NCI-H526 (cell line): ENCODE results near the gene BRPF3.

Experiments
- DNase-seq, 2 experiments: peaks; one replicate each; lab custom pipeline; 2025; lab: John Stamatoyannopoulos, UW

BRPF3 gene

DNA sequence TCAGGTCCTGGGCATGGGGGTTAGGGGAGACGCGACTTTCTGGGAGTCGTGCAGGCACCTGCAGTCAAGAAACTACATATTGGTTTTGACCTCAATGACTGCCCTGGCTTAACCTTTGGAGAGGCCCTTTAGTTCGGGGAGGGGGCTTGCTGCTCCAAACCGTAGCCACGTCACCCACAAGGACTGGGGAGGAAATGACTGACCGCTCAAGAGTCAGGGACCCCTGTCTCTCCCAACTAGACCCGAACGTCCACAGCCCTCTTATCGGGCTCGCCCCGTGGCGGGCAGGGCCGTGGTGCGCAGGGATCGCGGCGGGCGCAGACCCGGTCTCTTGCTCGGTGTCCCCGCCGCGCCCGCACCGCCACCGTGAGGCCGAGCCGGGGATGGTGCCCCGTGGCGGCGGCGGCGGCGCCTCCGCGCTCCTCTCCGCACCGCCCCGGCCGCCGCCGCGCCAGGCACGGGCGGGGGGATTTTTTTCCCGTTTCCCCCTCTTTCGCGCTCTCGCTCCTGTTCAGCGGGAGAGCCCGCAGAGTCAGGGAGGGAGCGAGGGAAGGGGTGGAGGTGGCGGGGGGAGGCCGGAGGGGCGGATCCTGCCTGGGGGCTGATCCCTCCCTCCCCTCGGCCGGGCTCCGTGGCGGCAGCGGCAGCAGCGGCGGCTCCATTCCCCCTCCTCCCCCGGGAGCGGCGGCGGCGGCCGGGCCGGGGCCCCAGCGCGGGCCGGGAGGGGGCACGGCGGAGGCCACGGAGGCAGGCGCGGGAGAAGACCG lies at the start of gene BRPF3:
Gene BRPF3, plus strand, starts transcription at position 632 of the 767 bp plus-strand sequence. CDS start 3,579 bp downstream, outside the sequence.
- peak; percentile 54 to 88 for DNase-seq

DNA sequence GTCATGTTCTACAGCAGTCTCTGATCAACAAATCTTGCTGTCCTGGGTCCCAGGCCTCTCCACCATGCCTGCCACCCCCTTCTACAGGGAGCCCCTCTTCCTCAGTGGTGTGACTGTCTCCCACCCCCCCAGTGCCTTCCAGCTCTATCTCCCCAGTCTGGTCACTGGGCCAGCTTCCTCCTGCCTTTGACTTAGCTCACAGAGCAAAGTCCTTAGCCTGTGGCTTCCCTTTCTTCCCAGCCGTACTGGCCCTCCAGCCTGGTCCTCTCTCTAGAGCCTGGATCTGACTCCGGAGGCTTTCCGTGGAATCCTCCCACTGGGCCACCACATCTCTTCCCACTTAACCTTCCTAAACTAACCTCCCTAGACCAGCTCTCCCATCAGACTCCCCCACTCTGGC lies 49.2 kb upstream of the BRPF3 start:
- DNase-seq, result no peak

DNA sequence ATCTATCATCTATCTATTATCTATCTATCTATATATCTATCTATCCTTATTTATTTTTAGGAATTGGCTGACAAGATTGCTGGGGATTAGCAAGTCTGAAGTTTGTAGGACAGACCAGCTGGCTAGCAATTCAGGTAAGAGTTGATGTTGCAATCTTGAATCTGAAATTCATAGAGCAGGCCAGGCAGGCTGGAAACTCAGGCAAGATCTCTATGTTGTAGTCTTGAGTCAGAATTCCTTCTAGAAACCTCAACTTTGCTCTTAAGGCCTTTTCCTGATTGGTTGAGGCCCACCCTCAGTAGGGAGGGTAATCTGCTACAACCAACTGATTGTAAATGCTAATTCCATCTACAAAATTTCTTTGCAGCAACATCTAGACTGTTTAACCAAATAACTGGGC lies 47.1 kb upstream of the BRPF3 start:
- no peak for DNase-seq

DNA sequence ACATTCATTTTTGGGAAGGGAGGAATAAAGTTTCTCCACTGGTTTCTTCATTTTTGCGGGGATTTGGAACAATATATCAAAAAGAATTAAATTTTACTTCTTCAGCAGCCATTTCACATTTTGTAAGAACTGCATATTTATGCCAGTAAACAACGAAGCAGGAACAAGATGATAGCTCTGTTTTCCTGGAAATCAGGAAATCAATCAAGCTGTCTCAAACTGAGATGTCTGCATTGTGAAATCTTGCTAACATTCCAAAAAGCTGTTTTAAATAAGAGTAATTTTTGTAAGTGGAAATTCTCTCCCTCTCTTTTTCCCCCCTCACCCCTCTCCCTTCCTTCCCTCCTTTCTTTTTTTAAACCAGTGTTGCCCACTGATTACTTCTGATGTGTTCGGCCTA lies 46.3 kb upstream of the BRPF3 start:
- no peak for DNase-seq

DNA sequence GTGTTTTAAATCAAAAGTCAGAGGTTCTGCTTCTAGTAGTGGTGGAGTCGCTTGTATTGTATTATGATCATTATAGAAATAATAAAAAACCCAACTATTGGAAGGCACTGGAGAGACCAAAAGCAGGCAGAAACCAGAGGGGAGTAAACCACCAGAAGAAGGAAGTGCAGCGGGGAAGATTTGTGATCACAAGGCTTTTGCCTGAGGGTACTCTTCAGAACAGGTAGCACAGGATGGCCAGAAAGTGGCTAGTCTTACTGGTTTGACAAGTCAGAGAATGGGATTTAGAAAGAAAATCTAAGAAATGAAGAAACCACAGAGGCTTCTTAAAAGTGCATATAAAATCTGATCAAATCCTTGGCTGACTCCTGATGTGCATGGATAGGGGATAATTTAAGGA lies 42.3 kb upstream of the BRPF3 start:
- no peak for DNase-seq

DNA sequence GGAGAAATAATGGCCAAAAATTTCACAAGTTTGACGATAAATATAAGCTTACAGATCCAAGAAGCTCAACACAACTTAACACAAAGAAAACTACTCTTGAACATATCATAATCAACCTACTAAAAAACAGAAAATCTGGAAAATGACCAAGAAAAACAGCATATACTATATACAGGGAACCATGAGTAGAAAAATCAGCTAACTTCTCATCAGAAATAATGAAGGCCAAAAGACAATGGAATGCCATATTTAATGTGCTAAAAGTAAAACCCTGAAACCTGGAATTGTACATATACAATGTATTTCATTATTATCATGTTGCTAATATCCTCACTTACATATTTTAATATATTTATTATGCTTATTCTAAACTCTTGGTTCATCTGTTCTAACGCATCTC lies 40.9 kb upstream of the BRPF3 start:
- no peak for DNase-seq

DNA sequence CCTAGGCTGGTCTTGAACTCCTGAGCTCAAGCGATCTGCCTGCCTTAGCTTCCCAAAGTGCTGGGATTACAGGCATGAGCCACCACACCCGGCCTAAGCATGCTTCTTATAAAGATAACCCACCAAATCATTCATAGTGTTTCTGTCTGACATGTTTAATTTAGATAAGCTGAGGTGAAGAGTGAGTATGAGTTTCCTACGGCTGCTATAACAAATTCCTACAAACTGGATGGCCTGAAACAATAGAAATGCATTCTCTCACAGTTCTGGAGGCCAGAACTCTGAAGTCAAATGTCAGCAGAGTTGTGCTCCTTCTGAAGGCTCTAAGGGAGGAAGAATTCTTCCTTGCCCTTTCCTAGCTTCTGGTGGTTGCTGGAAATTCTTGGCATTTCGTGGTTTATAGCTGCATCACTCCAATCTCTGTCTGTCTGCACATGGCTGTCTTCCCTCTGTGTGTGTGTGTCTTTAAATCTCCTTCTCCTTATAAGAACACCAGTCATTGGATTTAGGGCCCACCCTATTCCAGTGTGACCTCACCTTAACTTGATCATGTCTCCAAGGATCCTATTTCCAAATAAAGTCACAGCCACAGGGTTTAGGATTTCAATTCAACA lies 36.3 kb upstream of the BRPF3 start:
- no peak for DNase-seq

DNA sequence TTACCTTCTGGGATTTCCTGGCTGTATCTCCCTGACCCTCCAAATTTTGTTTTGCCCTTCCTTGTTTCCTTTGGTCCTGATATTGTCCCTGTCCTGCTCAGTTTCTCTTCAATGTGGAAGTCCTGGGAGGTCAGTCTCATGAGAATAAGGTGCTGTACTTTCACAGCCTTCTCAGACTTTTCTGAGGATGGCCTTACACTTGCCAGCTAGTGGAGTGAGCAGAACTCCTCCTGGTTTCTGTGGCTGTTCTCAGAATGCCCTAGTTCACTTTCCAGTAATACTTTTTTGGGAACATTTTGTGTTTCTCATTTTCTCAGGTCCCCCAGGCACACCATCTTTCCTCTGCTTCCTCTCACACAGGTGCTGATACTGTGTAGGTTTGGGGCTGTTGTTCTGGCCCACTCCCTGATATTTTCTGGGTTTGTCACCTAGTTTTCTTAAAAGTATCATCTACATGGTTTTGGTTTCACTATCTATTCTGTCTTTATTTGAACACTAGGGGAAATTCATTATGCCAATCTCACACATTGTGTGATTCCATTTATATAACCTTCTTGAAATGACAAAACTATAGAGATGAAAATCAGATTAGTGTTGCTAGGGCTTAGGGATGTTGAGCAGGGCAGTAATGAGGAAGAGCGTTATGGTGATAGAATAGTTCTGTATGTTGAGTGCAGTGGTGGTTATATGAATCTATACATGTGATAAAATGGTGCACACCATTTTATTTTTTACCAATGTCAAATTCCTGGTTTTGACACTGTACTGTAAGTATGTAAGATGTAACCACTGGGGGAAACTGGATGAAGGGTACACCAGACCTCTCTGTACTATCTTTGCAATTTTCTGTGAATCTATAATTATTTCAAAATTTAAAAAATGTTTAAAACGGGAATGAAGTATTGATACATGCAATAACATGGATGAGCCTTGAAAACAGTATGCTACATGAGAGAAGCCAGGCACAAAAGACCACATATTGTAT lies 27.2 kb upstream of the BRPF3 start:
- DNase-seq, result no peak

DNA sequence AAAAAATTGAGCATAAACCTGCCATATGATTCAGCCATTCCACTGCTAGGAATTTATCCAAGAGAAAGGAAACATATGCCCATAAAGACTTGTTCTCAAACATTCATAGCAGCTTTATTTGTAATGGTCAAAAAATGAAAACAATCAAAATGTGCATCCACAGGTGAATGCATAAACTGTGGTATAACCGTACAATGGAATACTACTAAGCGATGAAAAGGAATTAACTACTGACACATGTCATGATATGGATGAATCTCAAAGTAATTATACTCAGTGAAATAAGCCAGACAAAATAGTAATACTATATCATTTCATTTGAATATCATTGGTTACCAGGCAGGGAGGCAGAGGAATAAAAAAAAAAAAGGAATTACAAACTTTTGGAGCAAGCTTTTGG lies 25.8 kb upstream of the BRPF3 start:
- no peak for DNase-seq

DNA sequence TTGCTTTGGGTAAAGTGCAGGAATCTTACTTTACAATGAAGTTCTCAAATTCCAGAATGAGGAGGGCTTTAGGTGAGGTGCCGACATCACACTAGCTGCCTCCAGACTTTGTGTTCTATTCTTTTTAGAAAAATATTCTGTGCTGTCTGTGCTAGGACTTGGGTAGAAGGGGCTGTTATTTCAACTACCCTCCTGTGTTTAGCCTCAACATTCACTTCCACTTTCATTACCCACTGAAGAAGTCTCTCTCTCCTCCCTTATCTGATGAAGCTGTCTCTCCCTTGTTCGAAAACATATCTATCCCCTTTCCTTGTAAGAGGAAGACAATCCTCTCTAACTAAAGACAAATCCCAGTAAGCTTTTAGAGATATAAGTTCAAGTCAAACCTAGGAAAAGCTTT lies 25.0 kb upstream of the BRPF3 start:
- no peak for DNase-seq

DNA sequence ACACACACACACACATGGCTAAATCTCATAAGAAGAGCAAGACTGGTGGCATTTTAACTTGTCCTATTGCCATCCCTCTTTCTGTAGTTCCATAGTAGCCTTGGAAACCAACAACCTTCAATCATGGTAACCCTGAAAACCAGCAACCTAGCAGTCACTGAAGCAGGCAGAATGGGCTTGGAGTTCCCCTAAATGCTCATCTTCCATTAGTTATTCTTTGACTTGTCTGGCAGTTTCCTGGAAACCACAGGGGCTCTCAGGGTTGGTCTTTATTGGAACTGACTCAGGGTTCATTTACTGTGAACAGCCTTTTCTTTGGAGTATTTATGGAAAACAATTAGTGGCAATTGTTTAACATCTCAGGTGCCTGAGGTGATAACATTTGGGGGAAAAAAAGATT lies 19.4 kb upstream of the BRPF3 start:
- DNase-seq, result no peak

DNA sequence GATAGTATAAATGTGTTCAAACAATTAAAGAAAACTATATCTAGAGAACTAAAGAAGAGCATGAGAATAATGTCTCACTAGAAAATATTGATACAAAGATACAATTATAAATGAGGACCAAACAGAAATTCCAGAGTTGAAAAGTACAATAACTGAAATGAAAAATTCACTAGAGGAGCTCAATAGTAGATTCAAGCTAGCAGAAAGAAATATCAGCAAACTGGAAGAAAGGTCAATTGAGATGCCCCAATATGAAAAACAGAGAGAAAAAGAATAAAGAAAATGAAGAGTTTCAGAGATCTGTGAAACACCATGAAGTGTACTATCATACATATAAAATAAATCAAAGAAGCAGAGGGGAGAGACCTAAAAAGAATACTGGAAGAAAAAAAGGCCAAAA lies 18.0 kb upstream of the BRPF3 start:
- DNase-seq, result no peak

DNA sequence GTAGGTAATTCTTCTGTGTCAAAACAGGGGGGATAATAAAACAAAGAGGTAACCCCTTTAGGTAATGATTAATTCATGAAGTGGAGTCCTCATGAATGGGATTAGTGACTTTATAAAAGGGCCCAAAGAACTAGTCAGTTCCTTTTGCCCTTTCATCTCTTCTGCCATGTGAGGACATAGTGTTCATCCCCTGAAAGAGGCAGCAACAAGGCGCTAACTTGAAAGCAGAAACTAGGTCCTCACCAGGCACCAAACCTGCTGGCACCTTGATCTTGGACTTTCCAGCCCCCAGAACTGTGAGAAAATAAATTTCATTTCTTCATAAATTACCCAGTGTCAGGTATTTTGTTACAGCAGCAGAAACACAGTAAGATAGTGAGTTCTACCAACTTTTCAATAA lies 16.4 kb upstream of the BRPF3 start:
- DNase-seq, result no peak

DNA sequence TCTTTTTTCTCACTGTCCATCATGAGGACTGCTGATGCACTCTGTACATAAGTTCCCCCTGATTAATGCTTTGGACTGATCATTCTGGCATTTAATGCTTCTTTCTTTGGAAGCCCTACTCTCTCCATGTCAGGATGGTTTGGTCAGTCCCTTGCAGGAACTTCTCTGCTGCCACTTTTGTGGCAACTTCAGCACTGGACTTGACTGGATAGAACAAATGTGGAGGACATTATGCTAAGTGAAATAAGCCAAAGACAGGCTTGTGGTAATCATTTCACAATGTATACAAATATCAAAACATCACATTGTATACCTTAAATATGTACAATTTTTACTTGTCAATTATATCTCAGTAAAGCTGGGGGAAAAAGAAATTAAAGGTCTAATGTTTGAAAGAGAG lies 12.2 kb upstream of the BRPF3 start:
- no peak for DNase-seq

DNA sequence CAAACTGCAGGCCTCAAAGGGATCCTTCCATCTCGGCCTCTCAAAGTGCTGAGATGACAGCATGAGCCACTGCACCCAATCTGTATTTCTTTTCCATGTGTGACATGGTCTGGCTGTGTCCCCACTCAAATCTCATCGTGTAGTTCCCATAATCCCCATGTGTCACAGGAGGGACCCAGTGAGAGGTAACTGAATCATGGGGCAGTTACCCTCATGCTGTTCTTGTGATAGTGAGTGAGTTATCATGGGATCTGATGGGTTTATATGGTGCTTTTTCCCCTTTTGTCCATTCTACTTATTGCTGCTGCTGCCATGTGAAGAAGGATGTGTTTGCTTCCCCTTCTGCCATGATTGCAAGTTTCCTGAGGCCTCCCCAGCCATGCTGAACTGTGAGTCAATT lies 10.3 kb upstream of the BRPF3 start:
- DNase-seq, result no peak

DNA sequence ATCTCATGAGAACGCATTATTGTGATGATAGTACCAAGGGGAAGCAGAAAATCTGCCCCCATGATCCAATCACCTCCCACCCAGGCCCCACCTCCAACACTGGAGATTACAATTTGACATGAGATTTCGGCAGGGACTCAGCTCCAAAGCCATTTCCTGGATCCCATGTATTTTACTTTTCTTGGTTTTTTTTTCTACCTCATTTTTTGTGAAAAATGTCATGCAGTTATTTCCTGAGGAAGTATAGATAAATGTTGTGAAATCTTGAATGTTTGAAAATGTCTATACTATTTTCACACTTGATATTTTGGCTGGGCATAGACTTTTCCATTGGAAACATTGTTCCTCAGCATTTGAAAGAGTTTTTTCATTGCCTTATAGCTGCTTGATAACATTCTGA lies 9.1 kb upstream of the BRPF3 start:
- DNase-seq, result no peak

DNA sequence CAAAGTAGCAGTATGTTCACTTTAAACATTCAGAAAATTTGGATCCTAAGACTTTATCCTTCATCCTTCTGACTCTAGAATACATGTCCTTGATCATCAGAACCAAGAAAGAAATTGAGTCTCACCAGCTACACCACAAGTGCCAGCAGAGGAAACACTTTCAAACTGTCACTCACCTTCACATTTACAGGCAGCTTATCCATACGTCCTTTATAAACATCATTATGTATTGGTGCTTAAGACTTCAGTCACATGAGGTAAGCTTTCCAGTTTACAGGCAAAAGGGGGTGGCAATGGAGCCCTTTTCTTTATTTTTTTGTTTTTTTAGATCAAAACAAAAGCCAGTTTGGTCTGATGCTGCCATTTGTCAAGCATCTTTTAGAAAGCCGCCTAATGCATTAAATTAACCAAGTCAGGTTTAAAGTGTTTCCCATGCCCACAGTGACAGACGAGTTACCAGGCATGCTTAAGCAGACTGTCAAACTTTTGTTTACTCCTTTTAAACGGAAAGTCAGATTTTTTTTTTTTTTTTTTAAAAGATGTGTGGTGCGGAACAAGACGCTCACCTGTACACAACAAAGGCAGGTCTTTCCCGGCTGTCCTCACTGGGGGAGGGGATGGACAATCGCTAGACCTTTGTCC lies 952 bp upstream of the BRPF3 start:
- peak in 1 of 2 experiments; percentile 25 for DNase-seq

DNA sequence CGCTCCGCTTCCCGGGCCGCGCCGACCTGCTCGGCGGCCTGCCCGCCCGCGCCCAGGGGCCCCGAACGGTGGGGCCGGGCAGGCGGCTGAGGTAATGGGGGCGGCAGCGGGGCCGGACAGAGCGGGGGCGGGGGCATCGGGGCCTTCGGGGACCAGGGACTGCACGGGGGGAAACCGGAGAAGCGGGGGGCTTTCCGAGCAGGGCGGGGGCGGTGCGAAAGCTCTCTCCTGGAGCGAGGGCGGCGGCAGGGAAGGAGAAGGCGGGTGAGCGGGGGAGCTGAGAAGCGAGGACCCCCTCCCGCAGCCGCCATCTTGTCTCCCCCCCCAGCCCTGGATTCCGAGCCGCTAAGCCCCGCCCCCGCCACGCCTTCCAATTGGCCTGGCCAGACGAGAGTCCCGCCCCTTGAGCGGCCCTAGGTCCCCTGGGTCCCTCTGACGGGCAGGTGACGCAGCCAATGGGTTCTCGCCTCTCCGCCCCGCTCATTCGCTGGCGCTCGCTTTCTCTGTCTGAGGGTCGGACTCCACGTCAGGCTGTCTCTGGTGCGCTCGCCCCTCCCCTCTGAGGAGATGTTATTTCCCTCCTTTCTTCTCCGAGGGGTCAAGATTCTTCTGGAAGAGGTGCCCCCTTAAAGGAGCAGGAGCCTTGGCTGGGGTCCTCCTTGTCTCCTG lies 470 bp downstream of the BRPF3 start:
- peak; percentile 90 to 98 for DNase-seq

DNA sequence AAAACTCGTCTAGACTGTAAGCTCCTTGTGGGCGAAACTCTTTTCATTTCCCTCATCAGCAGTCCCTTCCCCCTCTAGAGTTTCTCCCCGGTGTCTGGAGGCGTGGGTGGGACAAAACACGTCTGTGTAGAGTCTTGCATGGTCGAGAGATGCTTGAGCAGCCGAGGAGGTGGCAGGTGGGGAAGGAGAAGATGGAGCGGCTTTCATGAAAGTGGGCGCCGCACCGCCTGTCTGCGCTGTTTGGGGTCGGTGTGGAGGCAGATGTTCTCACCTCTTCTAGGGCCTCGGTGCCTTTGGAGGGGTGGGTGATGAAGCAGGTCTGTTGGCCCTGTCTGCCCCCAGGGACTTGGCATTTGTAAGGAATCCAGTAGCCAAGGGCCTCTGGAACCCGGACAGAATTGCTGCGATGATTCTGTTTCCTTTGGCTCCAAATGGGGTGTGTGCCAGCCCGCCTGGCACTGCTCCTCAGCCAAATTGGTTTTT lies 1.2 kb downstream of the BRPF3 start:
- no peak for DNase-seq

DNA sequence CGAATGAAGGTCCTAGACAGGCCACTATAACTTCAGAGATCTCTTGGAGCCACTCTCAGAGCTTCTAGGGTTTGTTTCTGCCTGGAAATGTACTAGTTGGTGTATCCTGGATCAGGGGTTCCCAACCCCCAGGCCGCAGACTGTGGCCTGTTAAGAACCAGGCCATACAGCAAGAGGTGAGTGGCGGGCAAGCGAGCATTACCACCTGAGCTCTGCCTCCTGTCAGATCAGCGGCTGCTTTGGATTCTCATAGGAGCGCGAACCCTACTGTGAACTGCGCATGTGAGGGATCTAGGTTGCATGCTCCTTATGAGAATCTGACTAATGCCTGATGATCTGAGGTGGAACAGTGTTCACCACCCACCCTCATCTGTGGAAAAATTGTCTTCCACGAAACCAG lies 2.4 kb downstream of the BRPF3 start:
- no peak for DNase-seq

DNA sequence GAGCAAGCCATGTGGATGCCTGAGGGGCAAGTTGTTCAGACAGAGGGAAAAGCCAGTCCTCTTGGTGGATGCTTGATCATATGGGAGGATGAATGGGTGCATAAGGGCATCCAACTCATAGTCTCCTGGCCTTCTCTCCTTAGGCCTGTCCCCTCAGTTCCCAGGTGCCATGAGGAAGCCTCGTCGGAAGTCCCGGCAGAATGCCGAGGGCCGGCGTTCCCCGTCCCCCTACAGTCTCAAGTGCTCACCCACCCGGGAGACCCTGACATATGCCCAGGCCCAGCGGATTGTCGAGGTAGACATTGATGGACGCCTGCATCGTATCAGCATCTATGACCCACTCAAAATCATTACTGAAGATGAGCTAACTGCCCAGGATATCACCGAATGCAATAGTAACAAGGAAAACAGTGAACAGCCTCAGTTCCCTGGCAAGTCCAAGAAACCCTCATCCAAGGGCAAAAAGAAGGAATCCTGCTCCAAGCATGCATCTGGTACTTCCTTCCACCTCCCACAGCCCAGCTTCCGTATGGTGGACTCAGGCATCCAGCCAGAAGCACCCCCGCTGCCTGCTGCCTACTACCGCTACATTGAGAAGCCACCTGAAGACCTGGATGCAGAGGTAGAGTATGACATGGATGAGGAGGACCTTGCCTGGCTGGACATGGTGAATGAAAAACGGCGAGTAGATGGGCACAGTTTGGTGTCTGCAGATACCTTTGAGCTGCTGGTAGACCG lies 3.8 kb downstream of the BRPF3 start:
- DNase-seq, result no peak
